ENCODE results near the gene RELB. TPM values are rescaled to one million over a fixed set of nuclear protein-coding genes. Genes with fewer than 3 reads are reported as not detected.

Gene RELB
- total and polyA plus RNA-seq, 10 of the 15 experiments (the other 5 are each of a cell fraction or from before 2014, with no cell fraction given) = 0.66 to 43.8 (median 12.8) TPM

GRCh38 chr19:45047188-45047797, 46.0 kb downstream of the RELB start (continued):
- peak; percentile 76 for TF ChIP-seq E2F8 (IDR thresholded peaks at IDR 0.05; ENCODE audit: low read depth, partially characterized antibody)
- TF ChIP-seq NFIC (IDR thresholded peaks at IDR 0.05; ENCODE audit: low read depth, low read length) = peak; percentile 40; the same call in 1 of the 2 replicates
- no peak for TF ChIP-seq WRNIP1 (IDR thresholded peaks at IDR 0.05; ENCODE audit: borderline replicate concordance, low read depth, low read length)
- TF ChIP-seq HSF1 (IDR thresholded peaks at IDR 0.05; ENCODE audit: low read depth, low read length) = no peak
- no peak for TF ChIP-seq SUZ12 (IDR thresholded peaks at IDR 0.05; ENCODE audit: unreplicated experiment)
- no peak for TF ChIP-seq JUNB (IDR thresholded peaks at IDR 0.05)
- no peak for TF ChIP-seq EZH2 (IDR thresholded peaks at IDR 0.05; ENCODE audit: borderline replicate concordance, control insufficient read depth, low read depth, low read length)
- no peak for TF ChIP-seq NFYA (IDR thresholded peaks at IDR 0.05; ENCODE audit: borderline replicate concordance, low read depth, low read length)
- TF ChIP-seq BRCA1 (IDR thresholded peaks at IDR 0.05; ENCODE audit: low read depth, low read length) = no peak
- no peak for TF ChIP-seq CHD1 (IDR thresholded peaks at IDR 0.05; ENCODE audit: low read depth, low read length)
- no peak for TF ChIP-seq IRF5 (IDR thresholded peaks at IDR 0.05; ENCODE audit: borderline replicate concordance)
- TF ChIP-seq EED (IDR thresholded peaks at IDR 0.05; ENCODE audit: low read depth) = no peak
- TF ChIP-seq ZBED1 (IDR thresholded peaks at IDR 0.05; ENCODE audit: borderline replicate concordance) = no peak
- TF ChIP-seq BHLHE40 (IDR thresholded peaks at IDR 0.05; ENCODE audit: borderline replicate concordance in 1 of 2, low read depth in 2 of 2, low read length in 1 of 2) = no peak
- TF ChIP-seq POU2F2 (IDR thresholded peaks at IDR 0.05; ENCODE audit: borderline replicate concordance, low read depth, low read length) = no peak
- TF ChIP-seq ZBTB11 (CRISPR knock-in tag; IDR thresholded peaks at IDR 0.05) = no peak
- TF ChIP-seq SPI1 (IDR thresholded peaks at IDR 0.05; ENCODE audit: borderline replicate concordance, insufficient read depth, low read depth, low read length) = peak; percentile 62; the same call in 1 of the 2 replicates
